ENCODE measurements around the gene TRIP10.
A peak's percentile ranks its signal among the peaks of the same experiment; 100 is the strongest.

TRIP10 gene

GRCh38 chr19:6712231-6712630 lies 27.2 kb upstream of the TRIP10 start:
- no peak for DNase-seq

- no peak for DNase-seq
These were observed 26.5 kb upstream of the TRIP10 start for GRCh38 chr19:6712692-6713670.

GRCh38 chr19:6713773-6714692 lies 25.4 kb upstream of the TRIP10 start:
- no peak for DNase-seq

- no peak for DNase-seq
These were observed 24.5 kb upstream of the TRIP10 start for GRCh38 chr19:6714749-6715555.

- DNase-seq = no peak
These were observed 22.9 kb upstream of the TRIP10 start for GRCh38 chr19:6716610-6716970.

GRCh38 chr19:6717036-6717435 lies 22.4 kb upstream of the TRIP10 start:
- DNase-seq = no peak

GRCh38 chr19:6717441-6717971 lies 22.0 kb upstream of the TRIP10 start:
- DNase-seq = no peak

- no peak for DNase-seq
These were observed 21.3 kb upstream of the TRIP10 start for GRCh38 chr19:6718111-6718740.

- peak in 8 of 14 donors; percentile 7 to 70 (median 32) for DNase-seq
These were observed 20.5 kb upstream of the TRIP10 start for GRCh38 chr19:6718741-6719539.

GRCh38 chr19:6719540-6719861 lies 20.0 kb upstream of the TRIP10 start:
- no peak for DNase-seq

- no peak for DNase-seq
These were observed 19.5 kb upstream of the TRIP10 start for GRCh38 chr19:6719992-6720368.

GRCh38 chr19:6720369-6721137 lies 18.9 kb upstream of the TRIP10 start, which contains the start of gene C3:
Gene C3 (minus strand): TSS chr19:6720650. CDS start chr19:6720589, 61 bp downstream.
- DNase-seq = peak in 7 of 14 donors; percentile 6 to 65 (median 35)

GRCh38 chr19:6721138-6721474 lies 18.4 kb upstream of the TRIP10 start:
- DNase-seq = no peak

- no peak for DNase-seq
These were observed 17.7 kb upstream of the TRIP10 start for GRCh38 chr19:6721773-6722172.

- peak in 2 of 14 donors; percentile 9 to 24 for DNase-seq
These were observed 16.3 kb upstream of the TRIP10 start for GRCh38 chr19:6723108-6723618.

GRCh38 chr19:6723738-6724137 lies 15.7 kb upstream of the TRIP10 start:
- peak in 1 of 14 donors; percentile 10 for DNase-seq

- DNase-seq = no peak
These were observed 14.6 kb upstream of the TRIP10 start for GRCh38 chr19:6724631-6725492.

GRCh38 chr19:6725513-6726231 lies 13.8 kb upstream of the TRIP10 start:
- DNase-seq = no peak

Measured in C1 segment of cervical spinal cord (tissue), 14 donors.